EH (cell line): Measurements from ENCODE around the gene TTC16.

Experiments used
- DNase-seq: peaks from one replicate; pipeline ENCODE4 v3.0.0-alpha.2; 2015; ENCODE audit warnings: low read depth

The TTC16 gene

GRCh38 chr9:127697575-127697974 is 18.3 kb upstream of the TTC16 start:
- DNase-seq, result no peak

GRCh38 chr9:127698386-127698785 is 17.5 kb upstream of the TTC16 start:
- no peak for DNase-seq

- peak; percentile 97 for DNase-seq
Measured at GRCh38 chr9:127698985-127699670, 16.8 kb upstream of the TTC16 start.

- no peak for DNase-seq
Measured at GRCh38 chr9:127700140-127700539, 15.7 kb upstream of the TTC16 start.

- DNase-seq, result no peak
Measured at GRCh38 chr9:127700594-127701255, 15.2 kb upstream of the TTC16 start.

GRCh38 chr9:127703289-127703946 is 12.5 kb upstream of the TTC16 start:
- DNase-seq, result no peak

GRCh38 chr9:127705577-127706379 is 10.1 kb upstream of the TTC16 start:
- DNase-seq, result no peak

- DNase-seq, result no peak
Measured at GRCh38 chr9:127706836-127707241, 9.0 kb upstream of the TTC16 start, which contains the start of gene CFAP157. Gene CFAP157, plus strand, starts transcription at chr9:127706988. Its CDS starts 44 bp downstream, at chr9:127707032.

GRCh38 chr9:127707766-127708165 is 8.1 kb upstream of the TTC16 start:
- DNase-seq, result no peak

GRCh38 chr9:127708952-127709587 is 6.8 kb upstream of the TTC16 start:
- DNase-seq, result no peak

GRCh38 chr9:127710204-127710783 is 5.6 kb upstream of the TTC16 start:
- DNase-seq, result no peak

- no peak for DNase-seq
Measured at GRCh38 chr9:127711226-127711701, 4.6 kb upstream of the TTC16 start.

- DNase-seq, result no peak
Measured at GRCh38 chr9:127711831-127712274, 4.0 kb upstream of the TTC16 start.

- DNase-seq, result no peak
Measured at GRCh38 chr9:127712371-127712770, 3.5 kb upstream of the TTC16 start.

- no peak for DNase-seq
Measured at GRCh38 chr9:127712867-127713266, 3.0 kb upstream of the TTC16 start.

- DNase-seq, result no peak
Measured at GRCh38 chr9:127714020-127714750, 1.7 kb upstream of the TTC16 start.

- DNase-seq, result peak; percentile 21
Measured at GRCh38 chr9:127714951-127715469, 869 bp upstream of the TTC16 start.

- no peak for DNase-seq
Measured at GRCh38 chr9:127716412-127716811, 533 bp downstream of the TTC16 start.

GRCh38 chr9:127717766-127718165 is 1.9 kb downstream of the TTC16 start:
- no peak for DNase-seq
